HG03439 (cell line): ENCODE results near the gene NVL.
"Not testable (repeated sequence)": the region's sequence is repeated elsewhere in the genome, so short reads cannot be mapped to it uniquely, and the experiment has no call there.

Source experiments
- ATAC-seq: cut with Tn5 transposase; IDR thresholded peaks from one replicate; pipeline ENCODE4 v1.9.1; 2021; ENCODE audit warnings: mild to moderate bottlenecking, moderate library complexity; ENCODE audit not compliant: unreplicated experiment

NVL gene

DNA sequence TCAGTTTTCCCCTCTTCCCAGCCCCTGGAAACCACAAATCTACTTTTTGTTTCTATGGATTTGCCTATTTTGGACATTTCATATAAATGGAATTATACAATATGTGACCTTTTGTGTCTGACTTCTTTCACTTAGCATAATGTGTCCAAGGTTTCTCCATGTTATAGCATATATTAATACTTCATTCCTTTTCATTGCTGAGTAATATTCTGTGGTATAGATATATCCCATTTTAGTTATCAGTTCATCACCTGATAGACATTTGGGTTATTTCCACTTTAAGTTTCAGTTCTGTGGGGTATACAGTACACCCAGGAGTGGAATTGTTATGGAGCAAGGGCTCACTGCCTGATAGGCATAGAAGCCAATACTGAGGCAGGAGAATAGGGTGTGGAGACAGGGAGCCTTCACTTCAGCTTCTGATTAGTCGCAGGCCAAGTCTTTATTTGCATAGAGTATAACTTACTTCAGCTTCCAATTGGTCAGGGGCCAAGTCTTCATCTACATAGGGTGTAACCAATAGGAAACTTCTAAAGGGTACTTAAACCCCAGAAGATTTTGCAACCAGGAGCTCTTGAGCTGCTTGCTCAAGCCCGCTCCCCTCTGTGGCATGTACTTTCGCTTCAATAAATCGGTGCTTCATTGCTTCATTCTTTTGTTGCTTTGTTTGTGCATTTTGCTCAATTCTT lies 8.3 kb upstream of the NVL start:
- ATAC-seq: no peak

GRCh38 chr1:224333939-224334786 lies 4.2 kb upstream of the NVL start:
- no peak for ATAC-seq

DNA sequence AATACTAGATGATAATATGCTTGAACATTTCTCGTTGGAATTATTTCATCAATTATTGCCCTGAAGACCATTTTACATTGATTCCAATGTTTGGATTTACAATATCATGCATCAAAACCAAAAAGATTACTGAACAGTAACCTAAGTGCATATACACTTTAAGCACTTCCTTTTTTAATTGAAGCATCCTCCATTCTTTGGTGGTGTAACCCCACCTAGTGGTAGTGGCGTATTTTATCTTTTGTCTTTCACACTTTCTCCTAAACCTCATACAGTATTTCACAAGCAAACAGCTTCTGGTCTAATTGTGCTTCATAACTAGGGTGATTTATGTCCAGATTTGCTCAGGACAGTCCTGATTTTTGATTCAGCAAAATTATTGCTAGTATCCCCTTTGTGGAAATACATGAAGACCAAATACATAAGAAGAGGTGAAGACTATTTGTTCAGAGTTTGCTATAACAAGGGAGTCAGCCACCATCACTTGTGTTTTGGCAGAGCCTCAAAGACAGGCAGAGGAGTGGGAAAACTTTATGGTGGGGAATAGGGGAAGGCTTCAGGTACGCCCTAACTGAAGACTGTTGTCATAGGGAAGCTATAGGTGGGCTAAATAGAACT lies 3.4 kb upstream of the NVL start:
- no peak for ATAC-seq

DNA sequence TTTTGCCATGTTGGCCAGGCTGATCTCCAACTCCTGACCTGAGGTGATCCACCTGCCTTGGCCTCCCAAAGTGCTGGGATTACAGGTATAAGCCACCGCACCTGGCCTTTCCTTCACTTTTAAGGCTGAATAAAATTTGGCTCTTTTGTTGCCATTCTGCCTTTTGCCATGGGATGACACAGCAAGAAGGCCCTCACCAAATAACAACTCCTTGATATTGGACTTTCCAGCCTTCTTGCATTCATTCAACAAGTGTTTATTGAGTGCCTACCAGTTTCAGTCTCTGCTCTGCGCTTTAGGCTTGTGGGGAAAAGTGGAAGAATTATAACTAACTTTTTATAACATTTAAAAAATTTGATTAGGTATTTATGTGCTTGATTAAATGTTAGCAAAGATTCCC lies 1.9 kb upstream of the NVL start:
- no peak for ATAC-seq

DNA sequence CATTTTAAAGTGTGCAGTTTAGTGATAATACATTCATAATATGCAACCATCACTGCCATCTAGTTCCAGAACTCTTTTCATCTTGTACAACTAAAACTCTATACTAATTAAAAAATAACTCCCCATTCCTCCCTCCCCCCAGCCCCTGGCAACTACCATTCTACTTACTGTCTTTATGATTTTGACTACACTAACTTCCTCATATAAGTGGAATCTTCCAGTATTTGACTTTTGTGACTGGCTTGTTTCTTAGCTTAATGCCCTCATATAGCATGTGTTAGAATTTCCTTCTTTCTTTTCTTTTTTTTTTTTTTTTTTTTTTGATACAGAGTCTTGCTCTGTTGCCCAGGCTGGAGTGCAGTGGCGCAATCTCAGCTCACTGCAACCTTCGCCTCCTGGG lies 1.4 kb upstream of the NVL start:
- no peak for ATAC-seq

DNA sequence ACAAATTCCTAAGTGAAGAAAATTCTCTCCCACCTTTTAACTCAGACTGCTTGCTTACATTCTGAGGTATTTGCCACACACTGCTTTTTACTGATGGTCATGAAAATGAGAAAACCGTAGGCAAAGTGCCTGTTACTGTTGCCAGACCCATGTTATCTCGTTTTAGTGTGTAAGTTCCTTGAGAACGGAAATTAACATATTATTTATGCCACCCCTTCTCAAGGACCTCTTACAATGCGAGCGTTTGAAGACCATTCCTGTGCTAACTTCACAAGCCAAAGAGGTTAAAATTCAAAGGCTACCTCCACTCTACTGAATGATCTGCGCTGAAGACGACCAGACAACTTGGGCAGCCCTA lies 509 bp downstream of the NVL start:
- no peak for ATAC-seq

- no peak for ATAC-seq
These were observed 1.3 kb downstream of the NVL start for GRCh38 chr1:224328644-224329043.

GRCh38 chr1:224325959-224326358 lies 4.0 kb downstream of the NVL start:
- ATAC-seq: no peak

GRCh38 chr1:224321706-224322105 lies 8.3 kb downstream of the NVL start:
- ATAC-seq: no peak

GRCh38 chr1:224317383-224318045 lies 12.5 kb downstream of the NVL start:
- ATAC-seq: no peak

DNA sequence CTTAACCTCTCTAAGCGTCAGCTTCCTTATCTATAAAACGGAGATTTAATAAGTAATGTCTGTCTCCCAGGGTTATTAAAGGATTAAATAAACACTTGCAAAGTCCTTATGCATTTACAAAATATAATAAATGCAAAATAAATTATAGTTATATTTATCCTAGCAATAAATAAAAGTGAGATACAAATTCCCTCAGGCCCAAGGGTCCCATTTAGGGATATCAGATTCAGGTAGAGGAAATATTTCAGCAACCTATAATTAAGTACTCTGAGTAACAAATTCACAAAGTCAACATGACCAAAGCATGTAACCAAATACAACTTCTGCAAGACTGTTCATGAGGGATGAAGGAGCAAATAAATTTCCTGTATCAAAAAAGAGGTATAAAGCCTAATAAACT lies 17.9 kb downstream of the NVL start:
- no peak for ATAC-seq

GRCh38 chr1:224311503-224311902 lies 18.5 kb downstream of the NVL start:
- not testable (repeated sequence) for ATAC-seq

GRCh38 chr1:224308064-224308463 lies 21.9 kb downstream of the NVL start:
- no peak for ATAC-seq

GRCh38 chr1:224304767-224305166 lies 25.2 kb downstream of the NVL start:
- ATAC-seq: no peak

DNA sequence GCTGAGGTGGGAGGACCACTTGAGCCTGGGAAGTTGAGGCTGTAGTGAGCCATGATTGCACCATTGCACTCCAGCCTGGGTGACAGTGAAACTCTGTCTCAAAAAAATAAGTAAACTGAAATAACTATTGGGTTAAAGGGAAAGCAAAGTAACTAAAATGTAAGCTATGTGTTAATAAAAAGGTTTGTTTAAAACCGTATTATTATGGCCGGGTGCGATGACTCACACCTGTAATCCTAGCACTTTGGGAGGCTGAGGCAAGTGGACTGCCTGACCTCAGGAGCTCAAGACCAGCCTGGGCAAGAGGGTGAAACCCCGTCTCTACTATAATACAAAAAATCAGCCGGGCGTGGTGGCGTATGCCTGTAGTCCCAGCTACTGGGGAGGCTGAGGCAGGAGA lies 27.0 kb downstream of the NVL start:
- ATAC-seq: no peak

DNA sequence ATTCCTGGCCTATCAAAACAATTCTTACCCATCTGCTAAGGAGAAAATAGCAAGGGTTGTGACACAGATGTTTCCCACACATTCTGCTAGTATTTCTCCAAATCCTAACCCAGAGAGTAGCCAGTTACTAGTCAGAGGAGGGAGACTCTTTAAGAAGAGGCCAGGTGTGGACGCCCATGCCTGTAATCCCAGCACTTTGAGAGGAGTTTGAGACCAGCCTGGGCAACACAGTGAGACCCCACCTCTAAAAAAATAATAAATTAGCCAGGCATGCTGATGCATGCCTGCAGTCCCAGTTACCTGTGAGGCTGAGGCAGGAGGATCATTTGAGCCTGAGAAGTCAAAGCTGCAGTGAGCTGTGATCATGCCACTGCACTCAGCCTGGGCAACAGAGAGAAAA lies 28.6 kb downstream of the NVL start:
- ATAC-seq: no peak

- no peak for ATAC-seq
These were observed 29.6 kb downstream of the NVL start for GRCh38 chr1:224300346-224300745.

DNA sequence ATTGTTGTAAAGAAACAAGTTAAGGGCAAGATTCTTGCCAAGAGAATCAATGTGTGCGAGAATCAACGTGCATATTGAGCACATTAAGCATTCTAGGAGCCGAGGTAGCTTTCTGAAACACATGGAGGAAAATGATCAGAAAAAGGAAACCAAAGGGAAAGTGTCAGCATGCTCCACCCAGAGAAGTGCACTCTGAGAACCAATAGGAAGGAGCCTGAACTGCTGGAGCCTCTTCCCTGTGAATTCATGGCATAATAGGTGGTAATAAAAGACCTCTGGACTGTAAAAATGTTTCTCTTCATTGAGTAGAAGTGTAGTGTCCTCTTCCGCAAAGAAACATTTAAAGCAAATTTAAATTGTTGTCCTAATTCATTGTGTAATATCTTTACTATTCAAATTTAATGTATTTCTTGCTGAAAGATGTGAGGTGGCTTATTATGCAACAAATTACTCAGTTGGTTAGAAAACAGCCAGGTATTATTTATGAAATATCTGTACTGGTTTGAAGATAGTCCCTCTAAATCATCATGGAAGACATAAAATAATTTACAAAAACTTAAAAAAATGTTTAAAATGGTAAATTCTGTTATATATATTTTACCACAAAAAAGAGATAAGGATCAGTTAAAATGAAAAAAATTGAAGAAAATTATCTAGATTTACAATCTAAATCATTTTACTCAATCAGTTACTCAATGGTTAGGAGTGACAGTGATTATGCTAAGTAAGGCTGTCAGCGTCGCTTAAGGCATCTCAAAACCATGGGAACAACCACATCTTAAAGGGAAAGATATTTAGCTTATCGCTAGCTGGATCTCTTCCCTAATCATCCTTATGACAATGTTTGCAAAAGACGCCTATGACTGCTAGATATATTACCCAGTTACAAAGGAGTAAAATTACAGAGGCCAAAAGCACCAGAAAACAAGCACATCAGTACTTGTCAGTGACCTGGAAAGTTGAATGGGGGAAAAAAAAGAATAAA lies 31.3 kb downstream of the NVL start:
- no peak for ATAC-seq

- no peak for ATAC-seq
These were observed 35.2 kb downstream of the NVL start for GRCh38 chr1:224294775-224295174.

DNA sequence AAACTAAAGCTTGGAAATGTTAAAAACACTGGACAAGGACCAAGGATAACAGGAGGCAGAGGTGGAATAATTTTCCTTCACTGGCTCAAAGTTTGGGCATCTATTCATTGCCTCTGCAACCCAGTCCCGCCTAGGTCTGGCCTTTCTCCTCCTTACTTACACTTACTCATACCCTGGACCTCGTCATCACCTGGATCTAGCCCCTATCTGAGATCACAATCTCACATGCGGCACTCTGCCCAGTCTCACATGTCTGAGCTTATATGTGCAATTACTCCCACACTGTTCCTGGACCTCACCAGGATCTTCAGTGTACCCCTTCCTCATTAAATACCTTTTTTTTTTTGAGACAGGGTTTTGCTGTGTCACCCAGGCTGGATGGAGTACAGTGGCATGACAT lies 37.6 kb downstream of the NVL start:
- no peak for ATAC-seq
